ENCODE measurements around the gene THAP12.
"Not testable (repeated sequence)": the region's sequence is repeated elsewhere in the genome, so short reads cannot be mapped to it uniquely, and the experiment has no call there.

The THAP12 gene

DNA sequence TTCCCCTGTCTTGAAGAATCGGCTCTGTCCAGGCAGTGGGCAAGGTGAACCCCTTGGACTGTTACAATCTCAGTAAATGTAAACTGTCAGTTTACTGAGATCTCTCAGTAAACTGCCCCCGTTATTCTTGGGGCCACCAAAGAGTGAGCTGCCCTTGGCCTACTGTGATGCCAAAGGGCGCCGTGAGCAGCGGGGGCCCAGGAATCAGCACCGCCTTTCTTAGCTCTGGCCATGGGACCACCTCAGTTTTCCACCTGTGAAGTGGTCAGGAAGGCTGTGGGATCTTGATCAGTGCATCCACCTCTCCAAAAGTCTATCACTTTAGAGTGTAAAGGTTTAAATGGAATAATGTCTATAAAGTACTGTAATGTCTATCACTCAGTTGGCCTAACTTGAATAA, 57.1 kb downstream of the THAP12 start:
- DNase-seq: no peak

DNA sequence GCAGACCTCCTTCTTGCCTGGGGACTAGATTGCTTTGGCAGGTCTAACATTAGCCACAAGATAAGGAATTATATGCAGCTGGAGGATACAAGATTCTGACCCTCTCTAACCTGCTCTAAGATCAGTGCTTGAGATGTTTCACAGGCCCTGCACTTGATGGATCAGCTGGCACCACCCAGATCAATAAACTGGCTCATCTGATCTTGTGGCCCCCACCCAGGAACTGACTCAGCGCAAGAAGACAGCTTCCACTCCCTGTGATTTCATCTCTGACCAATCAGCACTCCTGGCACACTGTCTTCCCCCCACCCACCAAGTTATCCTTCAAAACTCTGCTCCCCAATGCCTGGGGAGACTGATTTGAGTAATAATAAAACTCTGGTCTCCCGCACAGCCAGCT, 57.6 kb downstream of the THAP12 start:
- DNase-seq: not testable (repeated sequence)

DNA sequence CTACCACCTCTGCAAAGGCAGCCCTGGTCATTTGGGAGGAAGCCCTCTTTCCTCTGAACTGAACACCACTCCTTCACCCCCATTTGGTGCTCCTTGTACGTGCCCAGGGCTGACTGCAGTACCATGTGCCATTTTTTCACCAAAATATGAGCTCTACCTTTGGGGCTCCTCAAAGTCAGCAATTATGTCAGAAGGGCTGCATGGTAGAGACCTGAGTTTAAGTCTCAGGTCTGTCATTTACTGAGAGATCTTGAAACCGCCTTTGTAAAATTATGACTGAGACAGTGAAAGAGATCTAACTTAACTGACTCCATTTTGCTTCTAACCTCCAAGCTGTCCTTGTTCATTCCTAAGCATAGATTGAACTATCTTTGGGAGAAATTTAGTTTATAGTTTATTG, 58.0 kb downstream of the THAP12 start:
- DNase-seq: no peak

DNA sequence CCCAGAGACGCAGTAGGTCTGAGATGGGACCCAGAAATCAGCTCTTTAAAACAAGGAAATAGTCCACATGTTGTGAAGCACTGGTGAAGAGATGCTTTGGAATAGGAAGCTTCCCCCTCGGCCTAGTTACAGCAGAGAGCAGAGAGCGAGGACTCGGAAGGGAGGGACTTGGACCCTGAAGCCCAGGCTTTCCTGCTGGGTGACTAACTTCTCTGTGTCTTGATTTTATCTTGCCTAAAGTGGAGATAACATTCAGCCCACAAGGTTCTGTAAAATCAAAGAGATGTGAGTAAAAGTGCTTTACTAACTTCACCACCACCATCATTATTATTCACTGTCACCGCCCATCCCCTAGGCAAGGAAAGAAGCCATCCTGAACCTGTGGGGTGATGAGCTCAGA, 58.4 kb downstream of the THAP12 start:
- DNase-seq: no peak

- DNase-seq: no peak
Observed at GRCh38 chr11:76321820-76322524, 59.0 kb downstream of the THAP12 start.

GRCh38 chr11:76321340-76321739, 59.6 kb downstream of the THAP12 start:
- no peak for DNase-seq

DNA sequence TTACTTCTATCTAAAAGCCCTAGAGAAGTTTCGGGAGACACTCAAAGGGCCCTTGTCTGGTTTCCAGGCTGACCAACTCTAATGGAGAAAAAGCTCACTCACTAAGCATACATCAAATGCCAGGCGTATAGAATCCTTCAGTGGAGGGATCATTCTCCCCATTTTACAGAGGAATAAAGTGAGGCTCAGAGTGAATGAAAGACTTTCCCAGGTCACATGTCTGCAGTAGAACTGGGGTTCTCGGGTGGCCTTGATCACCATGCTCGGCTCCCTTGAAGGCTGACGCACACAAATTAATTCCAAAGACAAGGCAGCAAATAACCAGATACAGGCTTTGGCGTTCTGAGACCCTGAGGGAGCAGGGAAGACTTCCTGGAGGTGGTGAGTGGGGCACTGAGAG, 60.0 kb downstream of the THAP12 start:
- no peak for DNase-seq

GRCh38 chr11:76319798-76320197, 61.1 kb downstream of the THAP12 start:
- not testable (repeated sequence) for DNase-seq

DNA sequence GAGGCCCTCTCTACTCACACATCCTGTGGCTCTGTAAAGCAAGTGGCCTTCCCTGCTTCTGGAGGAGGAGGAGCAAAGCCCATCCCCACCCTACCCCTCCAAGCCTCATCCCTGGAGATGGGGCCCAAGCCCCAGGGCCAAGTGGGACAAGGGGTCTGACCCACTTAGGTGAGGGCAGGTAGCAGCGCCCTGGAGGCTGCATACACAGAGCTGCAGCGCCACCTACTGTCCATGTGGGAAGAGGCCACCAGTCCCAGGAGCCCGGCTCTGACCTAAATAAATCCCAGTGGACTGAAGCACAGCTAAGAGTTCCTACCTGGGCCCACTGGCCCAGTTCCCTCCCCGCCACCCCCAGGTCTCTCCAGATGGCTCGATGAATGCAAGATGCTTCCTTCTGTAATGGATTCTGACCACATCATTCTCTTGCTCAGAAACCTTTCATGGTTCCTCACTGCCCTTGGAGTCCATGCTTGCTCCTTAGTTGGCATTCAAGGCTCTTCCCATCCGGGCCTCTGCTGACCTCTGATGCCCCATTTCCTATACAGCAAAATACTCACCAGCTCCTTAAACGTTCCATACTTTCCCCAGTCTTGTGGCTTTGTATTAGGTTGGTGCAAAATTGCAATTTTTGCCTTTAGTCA, 62.1 kb downstream of the THAP12 start:
- DNase-seq: peak; percentile 58

DNA sequence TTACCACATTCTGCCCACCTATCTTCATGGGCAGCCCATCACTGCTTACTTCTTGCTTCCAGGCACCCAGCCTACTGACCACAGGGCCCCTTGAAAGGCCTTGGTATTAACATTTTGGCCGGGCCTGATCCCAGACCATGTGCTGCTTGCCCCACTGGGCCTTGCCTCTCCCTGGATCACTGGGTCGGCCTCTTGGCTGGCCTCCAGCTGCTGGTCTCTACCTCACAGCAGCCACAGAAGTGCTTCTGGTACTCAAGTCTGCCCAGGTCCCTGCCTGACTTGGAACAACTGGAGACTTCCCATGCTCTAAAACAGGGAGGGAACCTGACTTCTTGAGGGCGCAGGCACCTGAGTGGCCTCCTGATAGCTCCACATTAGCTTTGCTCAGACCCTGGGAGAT, 63.6 kb downstream of the THAP12 start:
- DNase-seq: no peak

- no peak for DNase-seq
Observed at GRCh38 chr11:76316726-76317125, 64.2 kb downstream of the THAP12 start.

GRCh38 chr11:76315182-76315853, 65.6 kb downstream of the THAP12 start:
- DNase-seq: no peak

DNA sequence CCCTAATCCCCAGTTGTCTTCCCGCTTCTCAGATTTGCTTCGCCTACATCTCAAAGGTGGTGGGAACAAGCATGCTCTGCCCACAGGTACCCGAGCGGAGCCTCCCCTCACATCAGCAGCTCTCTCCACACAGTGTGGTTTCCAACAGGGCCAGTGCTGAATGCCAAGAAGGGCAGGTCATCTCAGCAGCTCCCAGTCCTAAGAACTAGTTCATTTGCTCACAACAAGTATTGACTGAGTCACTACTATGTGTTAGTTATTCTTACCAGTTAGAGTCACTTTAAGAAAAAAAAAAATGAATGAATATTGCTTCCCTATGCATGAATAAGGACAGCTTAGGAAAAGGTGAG, 66.2 kb downstream of the THAP12 start:
- DNase-seq: peak; percentile 78

DNA sequence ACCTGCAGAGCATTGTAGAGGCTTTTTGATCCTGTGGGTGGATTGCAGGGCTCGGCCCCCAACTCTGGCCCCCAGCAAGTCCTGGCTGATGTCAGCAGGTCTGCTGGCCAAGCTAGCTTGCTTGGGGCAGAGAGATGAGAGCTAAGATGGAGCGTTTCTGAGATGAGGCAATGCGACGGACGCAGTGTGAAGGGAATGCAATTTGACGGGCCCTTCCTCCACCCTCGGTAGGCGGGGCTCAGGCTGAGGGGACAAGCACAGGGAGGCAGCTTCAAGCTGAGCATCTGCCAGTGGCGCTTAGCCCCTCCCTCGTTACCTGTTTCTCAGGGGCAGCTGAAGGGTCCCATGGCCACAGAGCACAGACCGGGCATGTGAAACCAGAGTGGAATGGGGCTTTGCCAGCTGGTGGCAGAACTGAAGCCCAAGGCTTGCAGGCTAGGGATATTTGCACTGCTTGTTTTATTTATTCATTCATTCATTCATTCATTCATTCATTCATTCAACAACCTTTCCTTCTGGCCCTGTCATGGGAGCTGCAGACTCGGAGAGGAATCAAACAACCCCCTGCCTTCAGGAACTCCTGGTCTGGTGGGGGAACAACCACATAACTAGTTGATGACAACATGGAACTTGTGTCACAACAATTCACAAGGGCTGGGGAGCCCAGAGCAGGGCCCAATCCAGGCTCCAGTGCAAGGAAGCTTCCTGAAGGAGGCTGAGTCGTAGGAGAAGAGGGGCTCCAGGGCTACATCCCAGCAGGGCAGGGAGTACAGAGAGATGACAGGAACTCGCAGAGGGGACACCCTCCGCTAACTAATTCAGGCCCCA, 66.8 kb downstream of the THAP12 start:
- DNase-seq: peak; percentile 79

DNA sequence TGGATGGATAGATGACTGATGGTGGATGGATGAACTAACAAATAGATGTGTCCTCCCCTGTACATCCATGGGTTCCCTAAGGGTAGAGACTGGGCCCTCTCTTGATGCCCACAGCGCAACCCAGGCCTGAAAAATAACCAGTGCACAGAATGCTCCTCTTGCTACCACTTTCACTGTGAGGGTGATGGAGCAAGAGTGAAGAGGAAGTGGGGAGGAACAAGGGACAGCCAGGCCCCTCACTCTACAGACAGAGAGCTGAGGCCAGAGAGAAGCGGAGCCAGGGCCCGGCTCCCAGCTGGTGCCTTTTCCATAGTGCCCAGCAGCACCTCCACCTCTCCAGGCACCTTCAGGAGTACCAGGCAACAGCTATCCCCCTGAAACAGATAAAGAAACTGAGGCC, 67.7 kb downstream of the THAP12 start:
- DNase-seq: no peak

GRCh38 chr11:76310832-76311595, 69.9 kb downstream of the THAP12 start:
- no peak for DNase-seq

GRCh38 chr11:76307978-76308747, 72.8 kb downstream of the THAP12 start:
- DNase-seq: no peak

DNA sequence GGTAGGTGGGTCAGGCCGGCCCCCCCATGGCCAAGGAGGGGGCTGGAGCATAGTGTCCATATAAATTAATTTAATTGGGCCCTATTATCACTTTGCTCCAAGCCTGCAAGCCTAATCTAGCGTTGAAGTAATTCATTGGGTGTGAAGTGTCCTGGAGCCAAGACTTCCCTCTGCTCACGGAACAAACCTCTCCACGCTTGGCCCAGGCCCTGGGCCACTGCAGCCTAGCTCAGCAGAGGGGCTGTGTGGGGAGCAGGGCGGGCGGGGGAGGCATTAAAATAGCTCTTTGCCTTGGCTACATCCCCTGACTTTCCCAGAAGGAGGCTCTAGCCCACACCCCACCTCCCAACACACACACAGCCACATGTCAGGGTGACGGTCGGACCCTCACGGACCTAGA, 73.5 kb downstream of the THAP12 start:
- DNase-seq: no peak

DNA sequence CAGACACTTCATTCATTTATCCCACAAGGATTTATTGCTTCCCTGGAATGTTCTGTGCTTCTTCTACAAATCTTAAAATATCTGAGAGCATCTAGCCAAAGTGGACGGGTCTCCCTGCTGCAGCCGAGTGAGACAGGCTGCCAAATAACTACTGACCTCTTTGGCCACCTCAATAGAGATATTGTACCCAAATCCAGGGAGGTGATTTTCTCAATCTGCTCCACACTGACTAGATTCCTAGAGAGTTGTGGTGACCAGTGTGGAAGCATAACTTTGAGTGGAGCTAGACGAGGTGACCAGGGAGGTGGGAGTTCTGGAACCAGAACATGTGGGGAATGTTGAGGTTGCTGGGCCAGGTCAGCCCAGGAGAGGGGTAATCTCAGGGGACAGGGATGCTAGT, 77.5 kb downstream of the THAP12 start:
- no peak for DNase-seq

DNA sequence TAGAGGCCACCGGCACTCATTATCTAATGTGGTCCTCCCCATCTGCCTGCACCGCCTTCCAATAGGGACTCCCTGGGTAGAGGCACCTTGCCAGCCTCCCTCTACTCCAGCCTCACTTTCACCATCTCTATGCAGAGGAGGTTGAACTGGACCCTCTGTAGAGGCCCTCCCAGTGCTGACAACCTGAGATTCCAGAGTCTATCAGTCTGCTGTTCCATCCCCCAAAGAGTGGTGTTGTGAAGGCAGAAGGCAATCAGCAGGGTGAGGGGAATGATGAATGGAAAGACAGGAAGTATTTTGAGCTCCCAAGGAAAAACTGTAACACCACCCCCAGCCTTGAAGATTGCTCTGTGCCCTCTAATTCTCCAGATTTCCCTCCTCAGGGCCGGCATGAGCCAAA, 77.9 kb downstream of the THAP12 start:
- peak; percentile 24 for DNase-seq

Data from fibroblast of skin of right biceps (primary cell).